ENCODE data around the gene C22orf23. TPM values are rescaled to one million over a fixed set of nuclear protein-coding genes. Genes with fewer than 3 reads are reported as not detected.

C22orf23 gene
- total and polyA plus RNA-seq, 2 of the 13 experiments (the other 11 are each of a cell fraction or from before 2014, with no cell fraction given): 0.21 to 0.24 TPM

- no peak for TF ChIP-seq USF2 (IDR thresholded peaks at IDR 0.05; ENCODE audit: low read depth, low read length)
- no peak for TF ChIP-seq USF2 (CRISPR knock-in tag; IDR thresholded peaks at IDR 0.05; ENCODE audit: borderline replicate concordance)
- TF ChIP-seq IRF9 (CRISPR knock-in tag; IDR thresholded peaks at IDR 0.05; ENCODE audit: borderline replicate concordance): no peak
These were observed 48.5 kb downstream of the C22orf23 start (continued) for GRCh38 chr22:37904572-37905533.

GRCh38 chr22:37898441-37899181 lies 54.8 kb downstream of the C22orf23 start:
- H3K4me3 ChIP-seq (replicated peaks in 1 of 3; ENCODE audit: insufficient read depth in 1 of 3, low read depth in 2 of 3, low read length in 3 of 3): peak overlapping the region in 1 of 3 experiments; percentile 4; a peak in 1 of 6 replicates
- FAIRE-seq: no peak
- no peaks in the 10 kb centered on the region for H3K36me3 ChIP-seq (replicated peaks in 1 of 2; ENCODE audit: control insufficient read depth in 1 of 2, insufficient read depth in 2 of 2, low read length in 2 of 2)
- DNase-seq (ENCODE audit: low spot score): peak; percentile 77
- intact Hi-C loops (cut with micrococcal nuclease; ENCODE audit: unreplicated experiment) (no loop called here), in situ Hi-C loops (cut with HindIII; ENCODE audit: extremely low pct_ligation_motif_present, low pct_unique_long_range_greater_than_20kb) (no loop called here)
- H3K79me2 ChIP-seq (ENCODE audit: insufficient read depth, low read length): no peaks in the 10 kb centered on the region
- no peaks in the 10 kb centered on the region for H4K20me1 ChIP-seq (ENCODE audit: insufficient read depth, low read length)
- peak overlapping the region; percentile 41 for H3K4me2 ChIP-seq (ENCODE audit: low read depth, low read length)
- ATAC-seq: peak; percentile 41
- ChIA-PET CTCF (ENCODE audit: low intra/inter-chr PET ratio, low total read pairs) (interaction anchor here (0.7 kb wide), 1 partner anchor 35 kb away, joined by 3 read pairs; no protein-coding TSS in a partner anchor), POLR2A (interaction anchor here (0.9 to 4.5 kb wide), 7 partner anchors 12 to 93 kb away, joined by 3 to 37 read pairs (median 7); partner anchors contain the start of genes ANKRD54 and GCAT)
- no TSS peak for BruUV-seq (replicated peaks)
- H2AFZ ChIP-seq (ENCODE audit: low read length): no peak overlapping the region
- peaks cover 63% of the 10 kb centered on the region for H3K4me1 ChIP-seq (ENCODE audit: insufficient read depth, low read length)
- H3K9me3 ChIP-seq (ENCODE audit: low read length): no peaks in the 10 kb centered on the region
- H3K9ac ChIP-seq (ENCODE audit: insufficient read depth, low read depth, low read length): peak overlapping the region; percentile 52
- WGBS (ENCODE audit: low lambda C conversion rate): 3% methylated on average over 6 of the region's 9 CpGs
- H3K27ac ChIP-seq (ENCODE audit: extremely low read length, insufficient read depth, low read length): peak overlapping the region; percentile 39
- H3K27me3 ChIP-seq (ENCODE audit: control insufficient read depth in 1 of 2, insufficient read depth in 2 of 2, low read length in 2 of 2): no peaks in the 10 kb centered on the region
- TF ChIP-seq ZFP91 (CRISPR knock-in tag; IDR thresholded peaks at IDR 0.05; ENCODE audit: borderline replicate concordance) (no peak; the same call in 1 of the 2 replicates), ZMYM3 (CRISPR knock-in tag; IDR thresholded peaks at IDR 0.05) (peak; percentile 22; the same call in 1 of the 2 replicates), PRMT3 (CRISPR knock-in tag; IDR thresholded peaks at IDR 0.05; ENCODE audit: borderline replicate concordance, low read depth) (no peak), ZXDC (CRISPR knock-in tag; IDR thresholded peaks at IDR 0.05) (peak; percentile 69; the same call in 1 of the 2 replicates)

Data from HepG2 (cell line).